K562 (cell line): Measurements from ENCODE around the gene LRRC74B. TPM values are rescaled to one million over a fixed set of nuclear protein-coding genes. Genes with fewer than 3 reads are reported as not detected.

Experiments
- ARID1B ChIP-seq: fragments of 450-650 bp; IDR thresholded peaks from 2 replicates; pipeline ENCODE4 v1.6.1; 2016; ENCODE audit warnings: antibody characterized with exemption, mild to moderate bottlenecking, inconsistent platforms
- BRD4 ChIP-seq: fragments of 200-600 bp; sonication (generic); IDR thresholded peaks from 2 replicates; pipeline ENCODE4 v1.6.1; 2017; ENCODE audit warnings: inconsistent platforms
- CEBPB ChIP-seq: fragments of 450-650 bp; IDR thresholded peaks from 2 replicates; pipeline ENCODE4 v1.6.1; 2016; ENCODE audit warnings: missing genetic modification characterization, missing compliant biosample characterization
- CEBPG ChIP-seq, 3 experiments: fragments of 200-800 bp in 1 of 3; sonication (Bioruptor generic) in 1 of 3; sonication (generic) in 1 of 3; formaldehyde crosslinking in 1 of 3; IDR thresholded peaks in 2 of 3; conservative IDR thresholded peaks in 1 of 3; 2 replicates each; pipeline versions ENCODE4 v1.6.1 to v1.8.0; 2016 to 2022; ENCODE audit warnings: missing compliant biosample characterization in 2 of 3, missing genetic modification characterization in 2 of 3, mild to moderate bottlenecking in 1 of 3, missing genetic modification reagents in 1 of 3
- DDX20 ChIP-seq: fragments of 450-650 bp; IDR thresholded peaks from 2 replicates; pipeline ENCODE4 v1.6.1; 2016; ENCODE audit warnings: missing genetic modification characterization, low read depth, mild to moderate bottlenecking, missing compliant biosample characterization, moderate library complexity
- ESRRA ChIP-seq: fragments of 450-650 bp; IDR thresholded peaks from 2 replicates; pipeline ENCODE4 v1.6.1; 2014; ENCODE audit warnings: low read depth, mild to moderate bottlenecking, moderate library complexity, borderline replicate concordance
- ETS2 ChIP-seq: IDR thresholded peaks from 2 replicates; pipeline ENCODE4 v1.6.1; 2016; ENCODE audit warnings: borderline replicate concordance, missing genetic modification characterization, mild to moderate bottlenecking, moderate library complexity, missing compliant biosample characterization; ENCODE audit not compliant: poor library complexity, severe bottlenecking
- HNRNPLL ChIP-seq: fragments of 200-400 bp; formaldehyde crosslinking; IDR thresholded peaks from 2 replicates; pipeline ENCODE4 v1.6.1; 2017; ENCODE audit warnings: low read length, low read depth, mild to moderate bottlenecking; ENCODE audit not compliant: poor library complexity, severe bottlenecking
- ILK ChIP-seq: fragments of 450-650 bp; IDR thresholded peaks from 2 replicates; pipeline ENCODE4 v1.6.1; 2016; ENCODE audit warnings: missing genetic modification characterization, low read depth, mild to moderate bottlenecking, missing compliant biosample characterization, moderate library complexity, borderline replicate concordance
- KLF13 ChIP-seq: fragments of 450-650 bp; IDR thresholded peaks from 2 replicates; pipeline ENCODE4 v1.6.1; 2016; ENCODE audit warnings: missing genetic modification characterization, low read depth, mild to moderate bottlenecking, missing compliant biosample characterization, moderate library complexity, borderline replicate concordance
- MCM2 ChIP-seq: fragments of 450-650 bp; IDR thresholded peaks from 2 replicates; pipeline ENCODE4 v1.6.1; 2017; ENCODE audit warnings: low read depth, mild to moderate bottlenecking
- PCBP2 ChIP-seq: fragments of 200-400 bp; formaldehyde crosslinking; IDR thresholded peaks from 2 replicates; pipeline ENCODE4 v1.6.1; 2018; ENCODE audit warnings: low read length, low read depth, mild to moderate bottlenecking, moderate library complexity; ENCODE audit not compliant: poor library complexity, severe bottlenecking
- PTBP1 ChIP-seq: fragments of 200-400 bp; formaldehyde crosslinking; IDR thresholded peaks from 2 replicates; pipeline ENCODE4 v1.6.1; 2017; ENCODE audit warnings: low read depth, low read length
- RCOR1 ChIP-seq, 2 experiments: IDR thresholded peaks; 2 replicates each; pipeline ENCODE4 v1.6.1; 2012; ENCODE audit warnings: low read depth in 2 of 2, low read length in 2 of 2, borderline replicate concordance in 1 of 2, improper control_type of control experiment in 1 of 2
- RNF2 ChIP-seq: sonication (generic); IDR thresholded peaks from 2 replicates; pipeline ENCODE4 v1.6.1; 2016
- SAFB2 ChIP-seq: fragments of 200-400 bp; formaldehyde crosslinking; IDR thresholded peaks from 2 replicates; pipeline ENCODE4 v1.6.1; 2018; ENCODE audit warnings: borderline replicate concordance, low read length, low read depth, moderate library complexity; ENCODE audit not compliant: severe bottlenecking
- TAF15 ChIP-seq: fragments of 200-400 bp; formaldehyde crosslinking; IDR thresholded peaks from 2 replicates; pipeline ENCODE4 v1.6.1; 2017; ENCODE audit warnings: mild to moderate bottlenecking, low read depth, low read length, moderate library complexity
- TBP ChIP-seq: optimal IDR thresholded peaks from 2 replicates; pipeline ENCODE3; 2011; ENCODE audit warnings: low read depth, low read length, improper control_type of control experiment
- TEAD2 ChIP-seq: fragments of 450-650 bp; IDR thresholded peaks from 2 replicates; pipeline ENCODE4 v1.6.1; 2016; ENCODE audit warnings: missing genetic modification characterization, control low read depth, missing compliant biosample characterization
- WHSC1 ChIP-seq: IDR thresholded peaks from one replicate; pipeline ENCODE4 v1.6.1; 2012; ENCODE audit warnings: low read length, control low read depth, inconsistent platforms
- ZNF140 ChIP-seq: fragments of 250-450 bp; sonication (Bioruptor Pico); IDR thresholded peaks from 2 replicates; pipeline ENCODE4 v1.8.0; 2021; ENCODE audit warnings: moderate library complexity, mild to moderate bottlenecking, inconsistent platforms
- ZNF277 ChIP-seq: fragments of 250-450 bp; sonication (Bioruptor Pico); IDR thresholded peaks from 2 replicates; pipeline ENCODE4 v1.8.0; 2022; ENCODE audit warnings: inconsistent platforms, mild to moderate bottlenecking, moderate library complexity, borderline replicate concordance
- ZNF324 ChIP-seq: fragments of 250-450 bp; sonication (Bioruptor Pico); IDR thresholded peaks from 2 replicates; pipeline ENCODE4 v1.4.0; 2020; ENCODE audit warnings: mild to moderate bottlenecking
- ZNF347 ChIP-seq: fragments of 450-650 bp; formaldehyde crosslinking; IDR thresholded peaks from 2 replicates; pipeline ENCODE4 v1.4.0; 2020; ENCODE audit warnings: low read depth, mild to moderate bottlenecking, moderate library complexity
- polyA plus RNA-seq, 8 experiments: library from polyadenylated mRNA; depleted of rRNA in 4 of 8; stranded (reverse) in 5 of 8; unstranded in 3 of 8; fragments of >200 nt; fragmentation: Nextera tagmentation in 2 of 8; fragmentation: Illumina TruSeq in 1 of 8; extraction: Ambion mirVana in 2 of 8; extraction: Trizol in 1 of 8; gene quantifications; 2 replicates each; pipeline versions ENCODE4 v1.2.1 to v1.2.3, GENCODE V29; 2011 to 2014; ENCODE audit warnings: inconsistent platforms in 1 of 8, missing spikeins in 1 of 8
- total RNA-seq, 7 experiments: library from RNA; depleted of rRNA in 6 of 7; stranded (reverse); fragments of >200 nt in 6 of 7; fragmentation: Illumina TruSeq in 2 of 7; extraction: Trizol in 2 of 7; gene quantifications; 2 replicates each; pipeline versions ENCODE4 v1.2.1 to v1.2.3, GENCODE V29; 2011 to 2021; ENCODE audit warnings: low replicate concordance in 1 of 7
- TF ChIP-seq, protein P1 (sequence below): fragments of 250-450 bp; sonication (Bioruptor Pico); IDR thresholded peaks from 2 replicates; pipeline ENCODE4 v1.4.0; 2020; ENCODE audit warnings: mild to moderate bottlenecking

Gene LRRC74B
- total and polyA plus RNA-seq, 9 of the 15 experiments (the other 6 are each of a cell fraction or from before 2014, with no cell fraction given) = not detected

- TF ChIP-seq ZNF347 = no peak
- no peak for TF ChIP-seq MCM2
- TF ChIP-seq WHSC1 = no peak
- no peak for TF ChIP-seq PTBP1
- TF ChIP-seq KLF13 (tag) = no peak
- no peak for TF ChIP-seq ZNF140
- TF ChIP-seq CEBPB (tag) = peak; percentile 86
- TF ChIP-seq DDX20 (tag) = peak; percentile 57; the same call in 1 of the 2 replicates
- no peak for TF ChIP-seq TAF15
- TF ChIP-seq RCOR1 (IDR thresholded peaks at IDR 0.05; ENCODE audit: borderline replicate concordance in 1 of 2, low read depth in 2 of 2, low read length in 2 of 2) = no peak
- TF ChIP-seq TBP = no peak
- TF ChIP-seq PCBP2 = no peak
- no peak for TF ChIP-seq ARID1B
- no peak for TF ChIP-seq ILK (tag)
- TF ChIP-seq, protein P1, sequence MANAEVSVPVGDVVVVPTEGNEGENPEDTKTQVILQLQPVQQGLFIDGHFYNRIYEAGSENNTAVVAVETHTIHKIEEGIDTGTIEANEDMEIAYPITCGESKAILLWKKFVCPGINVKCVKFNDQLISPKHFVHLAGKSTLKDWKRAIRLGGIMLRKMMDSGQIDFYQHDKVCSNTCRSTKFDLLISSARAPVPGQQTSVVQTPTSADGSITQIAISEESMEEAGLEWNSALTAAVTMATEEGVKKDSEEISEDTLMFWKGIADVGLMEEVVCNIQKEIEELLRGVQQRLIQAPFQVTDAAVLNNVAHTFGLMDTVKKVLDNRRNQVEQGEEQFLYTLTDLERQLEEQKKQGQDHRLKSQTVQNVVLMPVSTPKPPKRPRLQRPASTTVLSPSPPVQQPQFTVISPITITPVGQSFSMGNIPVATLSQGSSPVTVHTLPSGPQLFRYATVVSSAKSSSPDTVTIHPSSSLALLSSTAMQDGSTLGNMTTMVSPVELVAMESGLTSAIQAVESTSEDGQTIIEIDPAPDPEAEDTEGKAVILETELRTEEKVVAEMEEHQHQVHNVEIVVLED (CRISPR knock-in tag) = no peak
- no peak; the same call in 1 of the 2 replicates for TF ChIP-seq ESRRA
- TF ChIP-seq ETS2 (tag) = peak; percentile 79
- no peak for TF ChIP-seq HNRNPLL
- TF ChIP-seq ZNF277 (CRISPR knock-in tag) = no peak; the same call in 1 of the 2 replicates
- no peak; the same call in 1 of the 2 replicates for TF ChIP-seq ZNF324 (CRISPR knock-in tag)
- no peak for TF ChIP-seq TEAD2
- TF ChIP-seq CEBPG (CRISPR knock-in tag; IDR thresholded peaks at IDR 0.05) = no peak
- peak; percentile 40 to 61; a peak in 2 of 4 replicates for TF ChIP-seq CEBPG (tag; conservative IDR thresholded peaks at IDR 0.05 in 1 of 2, IDR thresholded peaks at IDR 0.05 in 1 of 2)
- TF ChIP-seq BRD4 = no peak
- TF ChIP-seq SAFB2 = no peak
- no peak for TF ChIP-seq RNF2
These were observed 47.2 kb downstream of the LRRC74B start (continued) for GRCh38 chr22:21092797-21093554.
